ENCODE results near the gene RASGRF2.
A peak's percentile ranks its signal among the peaks of the same experiment; 100 is the strongest.

The RASGRF2 gene

GRCh38 chr5:81194633-81195334 lies 234.6 kb downstream of the RASGRF2 start:
- TF ChIP-seq ZBTB7A (IDR thresholded peaks at IDR 0.05; ENCODE audit: low read depth) (no peak), YY1 (IDR thresholded peaks at IDR 0.05; ENCODE audit: low read depth) (no peak), RAD21 (IDR thresholded peaks at IDR 0.05; ENCODE audit: low read depth) (peak; percentile 91), MAX (IDR thresholded peaks at IDR 0.05) (peak; percentile 91)

GRCh38 chr5:81195335-81195929 lies 235.3 kb downstream of the RASGRF2 start:
- TF ChIP-seq MAX (IDR thresholded peaks at IDR 0.05) (no peak), REST (IDR thresholded peaks at IDR 0.05; ENCODE audit: low read depth) (no peak), YY1 (IDR thresholded peaks at IDR 0.05; ENCODE audit: low read depth) (no peak), ZBTB7A (IDR thresholded peaks at IDR 0.05; ENCODE audit: low read depth) (no peak), NFIC (IDR thresholded peaks at IDR 0.05) (no peak), RAD21 (IDR thresholded peaks at IDR 0.05; ENCODE audit: low read depth) (no peak)
- TF ChIP-seq, protein P1, sequence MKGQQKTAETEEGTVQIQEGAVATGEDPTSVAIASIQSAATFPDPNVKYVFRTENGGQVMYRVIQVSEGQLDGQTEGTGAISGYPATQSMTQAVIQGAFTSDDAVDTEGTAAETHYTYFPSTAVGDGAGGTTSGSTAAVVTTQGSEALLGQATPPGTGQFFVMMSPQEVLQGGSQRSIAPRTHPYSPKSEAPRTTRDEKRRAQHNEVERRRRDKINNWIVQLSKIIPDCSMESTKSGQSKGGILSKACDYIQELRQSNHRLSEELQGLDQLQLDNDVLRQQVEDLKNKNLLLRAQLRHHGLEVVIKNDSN (IDR thresholded peaks at IDR 0.05): no peak

GRCh38 chr5:81202655-81203054 lies 242.5 kb downstream of the RASGRF2 start:
- TF ChIP-seq RAD21 (IDR thresholded peaks at IDR 0.05; ENCODE audit: low read depth) (no peak), FOXM1 (IDR thresholded peaks at IDR 0.05; ENCODE audit: borderline replicate concordance, low read depth) (no peak), TAF1 (IDR thresholded peaks at IDR 0.05; ENCODE audit: low read depth) (no peak), CEBPB (IDR thresholded peaks at IDR 0.05) (no peak), TCF12 (IDR thresholded peaks at IDR 0.05; ENCODE audit: low read depth) (no peak)

DNA sequence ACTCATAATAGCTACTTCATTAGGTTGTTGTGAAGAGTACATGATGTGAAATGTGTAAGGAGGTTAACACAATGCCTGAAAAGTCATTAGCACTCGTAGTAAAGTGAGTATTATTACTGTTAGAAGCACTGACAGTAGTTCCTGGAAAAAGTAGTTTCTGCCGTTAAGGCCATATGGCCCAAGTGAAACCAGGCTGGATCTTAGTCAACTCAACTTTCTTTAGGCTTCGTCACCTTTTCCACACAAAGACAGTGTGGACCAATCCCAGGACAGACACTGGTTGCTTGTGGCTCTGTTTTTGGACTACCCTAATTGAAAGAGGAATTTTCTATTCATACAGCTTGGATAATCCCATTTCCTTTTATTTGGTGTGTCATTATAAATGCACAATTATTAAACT lies 243.6 kb downstream of the RASGRF2 start:
- no peak for TF ChIP-seq YY1 (IDR thresholded peaks at IDR 0.05; ENCODE audit: low read depth)
- TF ChIP-seq TCF12 (IDR thresholded peaks at IDR 0.05; ENCODE audit: low read depth): no peak
- TF ChIP-seq CREB1 (IDR thresholded peaks at IDR 0.05; ENCODE audit: low read depth): no peak
- no peak for TF ChIP-seq CEBPB (IDR thresholded peaks at IDR 0.05)
- TF ChIP-seq NFIC (IDR thresholded peaks at IDR 0.05): no peak
- TF ChIP-seq RAD21 (IDR thresholded peaks at IDR 0.05; ENCODE audit: low read depth): no peak
- TF ChIP-seq MAX (IDR thresholded peaks at IDR 0.05): no peak
- no peak for TF ChIP-seq EP300 (IDR thresholded peaks at IDR 0.05; ENCODE audit: borderline replicate concordance)
- TF ChIP-seq FOXM1 (IDR thresholded peaks at IDR 0.05; ENCODE audit: borderline replicate concordance, low read depth): no peak
- no peak for TF ChIP-seq REST (IDR thresholded peaks at IDR 0.05; ENCODE audit: low read depth)
- no peak for TF ChIP-seq EGR1 (IDR thresholded peaks at IDR 0.05)
- TF ChIP-seq, protein P1 (IDR thresholded peaks at IDR 0.05): no peak
- no peak for TF ChIP-seq TAF1 (IDR thresholded peaks at IDR 0.05; ENCODE audit: low read depth)
- TF ChIP-seq ZBTB7A (IDR thresholded peaks at IDR 0.05; ENCODE audit: low read depth): no peak
- TF ChIP-seq TEAD4 (IDR thresholded peaks at IDR 0.05): no peak

DNA sequence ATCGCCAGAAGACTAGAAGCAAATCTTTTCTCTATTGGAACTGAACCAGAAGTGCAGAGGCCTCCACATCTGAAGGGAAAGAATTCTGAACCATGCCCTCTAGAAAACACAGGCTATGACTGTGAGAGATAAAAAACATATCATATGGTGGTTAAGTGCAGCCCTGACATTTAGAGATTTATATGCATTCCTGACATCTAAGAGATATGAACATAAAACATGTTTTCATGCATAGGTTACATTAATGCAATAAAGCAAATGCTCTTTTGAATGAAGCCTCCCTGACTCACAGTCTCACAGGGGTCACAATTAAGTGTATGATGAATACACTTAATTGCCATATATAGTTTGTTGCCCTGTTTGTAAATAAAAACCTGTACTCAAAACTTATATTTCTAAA lies 244.0 kb downstream of the RASGRF2 start:
- TF ChIP-seq MAX (IDR thresholded peaks at IDR 0.05): no peak
- TF ChIP-seq NFIC (IDR thresholded peaks at IDR 0.05): no peak
- TF ChIP-seq RAD21 (IDR thresholded peaks at IDR 0.05; ENCODE audit: low read depth): no peak
- TF ChIP-seq CEBPB (IDR thresholded peaks at IDR 0.05): no peak
- TF ChIP-seq YY1 (IDR thresholded peaks at IDR 0.05; ENCODE audit: low read depth): no peak

DNA sequence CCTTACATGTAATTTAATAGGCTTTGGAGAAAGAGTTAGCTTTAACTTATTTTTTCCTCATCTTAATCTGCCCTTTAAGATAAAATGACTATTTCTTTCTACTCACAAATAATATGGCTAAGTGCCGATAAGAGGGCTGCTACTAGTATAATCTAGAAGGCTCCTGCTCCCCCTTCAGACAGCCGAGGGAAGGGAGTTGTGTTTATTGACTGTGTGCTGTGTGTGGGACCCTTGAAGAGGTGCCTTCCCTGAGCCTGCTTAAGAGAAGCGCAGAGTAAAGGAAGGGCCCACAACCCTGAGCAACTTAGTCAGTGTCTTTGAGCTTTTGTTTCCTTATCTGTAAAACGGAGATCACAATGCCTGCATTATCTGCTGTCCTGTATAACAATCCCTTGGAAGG lies 244.9 kb downstream of the RASGRF2 start:
- TF ChIP-seq CREB1 (IDR thresholded peaks at IDR 0.05; ENCODE audit: low read depth): no peak
- no peak for TF ChIP-seq CEBPB (IDR thresholded peaks at IDR 0.05)
- TF ChIP-seq EP300 (IDR thresholded peaks at IDR 0.05; ENCODE audit: borderline replicate concordance): no peak
- no peak for TF ChIP-seq NFIC (IDR thresholded peaks at IDR 0.05)
- TF ChIP-seq EGR1 (IDR thresholded peaks at IDR 0.05): no peak
- no peak for TF ChIP-seq FOXM1 (IDR thresholded peaks at IDR 0.05; ENCODE audit: borderline replicate concordance, low read depth)
- no peak for TF ChIP-seq TEAD4 (IDR thresholded peaks at IDR 0.05)
- TF ChIP-seq, protein P1 (IDR thresholded peaks at IDR 0.05): no peak
- no peak for TF ChIP-seq TCF12 (IDR thresholded peaks at IDR 0.05; ENCODE audit: low read depth)
- TF ChIP-seq REST (IDR thresholded peaks at IDR 0.05; ENCODE audit: low read depth): no peak
- TF ChIP-seq MAX (IDR thresholded peaks at IDR 0.05): no peak
- TF ChIP-seq ZBTB7A (IDR thresholded peaks at IDR 0.05; ENCODE audit: low read depth): no peak
- no peak for TF ChIP-seq RAD21 (IDR thresholded peaks at IDR 0.05; ENCODE audit: low read depth)
- no peak for TF ChIP-seq YY1 (IDR thresholded peaks at IDR 0.05; ENCODE audit: low read depth)
- TF ChIP-seq TAF1 (IDR thresholded peaks at IDR 0.05; ENCODE audit: low read depth): no peak

Measured in Ishikawa (cell line).